NCI-H1092 treated with DMSO at 0.1 percent for 48 hours (cell line): Measurements from ENCODE around the gene FHIT.

Experiments used
- DNase-seq: peaks from one replicate; lab custom pipeline; 2025; lab: John Stamatoyannopoulos, UW

The FHIT gene

DNA sequence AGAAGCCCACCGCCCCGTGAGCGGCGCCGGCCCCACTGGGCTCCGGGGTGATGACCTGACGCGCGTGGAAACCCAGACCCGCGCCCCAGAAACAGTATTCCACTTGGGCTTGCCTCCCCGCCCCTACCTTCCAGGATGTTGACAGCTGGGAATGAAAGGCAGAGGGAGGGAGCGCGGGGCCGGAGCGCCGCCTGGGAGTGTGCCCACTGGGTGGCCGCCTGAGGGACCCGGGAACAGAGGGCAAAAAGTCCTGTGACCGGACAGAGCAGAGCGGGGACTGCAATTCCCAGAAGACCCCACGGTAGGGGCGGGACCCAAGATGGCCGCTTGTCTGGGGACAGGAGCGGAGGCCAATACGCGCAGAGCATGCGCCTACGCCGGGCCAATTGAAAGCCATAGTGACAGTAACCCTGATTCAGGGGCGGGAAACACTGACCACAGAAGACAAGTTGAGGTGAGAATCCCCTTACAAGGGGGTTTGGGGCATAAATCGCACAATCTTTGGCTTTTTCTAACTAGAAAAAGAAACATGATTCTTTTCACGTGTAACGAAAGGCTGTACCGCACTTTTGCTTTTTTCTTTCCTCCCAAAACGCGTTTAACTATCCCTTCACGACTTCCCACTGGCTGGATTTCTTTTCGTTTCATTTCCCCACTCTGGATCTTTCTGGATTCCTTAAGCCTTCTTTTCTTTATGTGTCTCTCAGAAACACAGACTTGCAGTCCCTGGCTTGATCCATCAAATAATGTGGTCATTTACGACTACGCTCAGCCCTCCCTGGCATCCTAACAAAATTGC lies at the start of gene FHIT:
FHIT (minus strand) TSS at position 279 of the 799 bp plus-strand sequence.
- DNase-seq = peak; percentile 83

DNA sequence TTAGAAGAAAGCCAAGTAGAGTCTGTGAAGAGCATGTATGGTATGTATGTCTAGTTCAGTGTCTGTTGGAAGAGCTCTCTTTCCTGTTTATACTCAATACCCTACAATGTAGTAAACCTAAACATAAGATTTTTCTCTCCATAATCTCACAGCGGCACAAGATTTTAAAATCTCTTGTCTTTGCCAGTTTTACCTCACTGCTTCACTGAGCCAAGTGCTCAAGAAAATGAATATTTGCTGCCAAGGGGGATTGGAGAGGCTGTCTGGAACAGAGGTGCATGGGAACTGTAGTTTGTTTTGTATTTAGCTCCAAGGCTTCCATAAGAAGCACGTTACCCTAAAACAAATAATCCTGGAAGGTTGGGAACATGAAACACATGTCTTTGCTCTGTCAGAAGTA lies 49.5 kb upstream of the FHIT start:
- no peak for DNase-seq

DNA sequence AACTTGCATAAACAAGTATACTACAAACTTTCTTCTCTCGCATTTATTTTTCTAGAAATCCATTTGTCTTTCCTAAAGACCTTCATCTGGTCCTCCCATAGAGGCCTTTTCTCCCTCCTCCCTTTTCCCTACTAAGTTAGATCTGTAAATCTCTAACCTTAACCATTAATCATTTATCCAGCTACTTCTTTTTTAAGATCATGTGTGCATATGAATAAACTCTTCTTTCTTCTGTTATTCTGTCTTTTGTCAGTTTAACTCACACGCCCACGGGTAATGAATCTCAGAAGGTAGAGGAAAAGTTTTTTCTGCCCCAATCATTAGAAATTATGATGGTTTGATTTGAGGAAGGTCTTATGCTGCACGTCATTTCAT lies 48.7 kb upstream of the FHIT start:
- DNase-seq = no peak

DNA sequence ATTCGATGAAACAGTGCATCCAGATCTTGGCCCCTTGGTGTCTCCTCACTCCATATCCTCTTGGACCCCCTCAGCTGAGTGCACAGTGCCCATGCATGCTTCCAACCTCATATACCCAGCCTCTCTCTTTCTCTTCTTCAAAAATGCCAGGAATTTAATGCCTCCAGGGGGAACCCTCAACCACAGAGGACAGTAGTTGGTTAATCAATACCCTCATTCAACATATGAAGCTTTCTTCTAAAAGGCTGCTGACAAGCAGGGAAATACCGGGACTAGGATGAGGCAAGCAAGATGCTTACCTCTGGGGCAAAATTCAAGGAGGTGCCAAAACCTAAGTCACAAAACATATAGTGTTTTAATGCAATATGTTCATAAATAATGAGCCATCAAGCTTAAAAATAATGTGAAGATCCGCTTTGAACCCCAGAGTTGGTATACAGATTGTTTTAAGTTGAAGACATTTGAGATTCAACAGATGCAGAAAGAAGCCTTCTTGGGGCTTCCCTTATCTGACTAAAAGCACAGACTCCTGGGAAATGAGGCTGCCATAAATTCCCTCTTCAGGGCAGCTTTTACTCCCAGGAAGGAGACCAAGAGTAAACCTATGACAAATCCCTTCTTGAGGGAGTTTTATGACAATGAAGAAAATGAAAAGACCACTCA lies 48.2 kb upstream of the FHIT start:
- DNase-seq = no peak

DNA sequence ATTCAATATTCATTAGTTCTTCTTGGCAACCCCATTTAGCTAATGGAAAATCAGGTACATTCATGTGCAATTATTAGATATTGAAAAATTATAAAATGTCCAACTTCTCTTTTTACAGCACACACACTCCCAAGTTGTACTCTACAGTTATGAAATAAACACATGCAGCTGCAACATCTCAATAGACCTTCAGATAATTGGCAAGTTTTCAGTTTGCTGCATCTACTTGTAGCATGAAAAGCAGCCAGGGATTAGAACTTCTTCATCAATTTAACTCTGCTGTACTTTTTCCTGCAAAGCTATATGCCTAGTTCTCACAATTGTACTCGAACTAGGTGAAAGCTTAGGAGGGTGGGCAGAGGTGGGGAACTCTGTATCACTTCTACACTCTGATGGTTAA lies 46.6 kb upstream of the FHIT start:
- DNase-seq = no peak

DNA sequence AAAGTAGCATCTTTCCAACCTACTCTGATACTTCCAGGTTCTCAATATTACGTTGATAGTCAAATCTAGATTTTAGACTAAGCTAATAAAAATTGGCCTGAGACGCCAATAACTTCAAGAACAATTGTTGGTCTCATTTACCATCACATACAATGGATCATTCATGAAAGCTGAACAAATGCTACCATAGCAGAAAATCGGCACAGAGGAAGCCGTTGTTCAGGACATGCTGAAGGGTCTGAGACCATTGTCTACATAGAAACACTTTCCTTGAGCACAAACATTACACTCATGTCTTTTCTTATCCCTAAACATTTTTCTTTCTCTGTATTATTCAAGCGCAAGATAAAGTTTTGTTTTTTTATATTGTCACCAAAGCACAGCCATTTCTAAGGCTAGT lies 37.2 kb upstream of the FHIT start:
- DNase-seq = no peak

DNA sequence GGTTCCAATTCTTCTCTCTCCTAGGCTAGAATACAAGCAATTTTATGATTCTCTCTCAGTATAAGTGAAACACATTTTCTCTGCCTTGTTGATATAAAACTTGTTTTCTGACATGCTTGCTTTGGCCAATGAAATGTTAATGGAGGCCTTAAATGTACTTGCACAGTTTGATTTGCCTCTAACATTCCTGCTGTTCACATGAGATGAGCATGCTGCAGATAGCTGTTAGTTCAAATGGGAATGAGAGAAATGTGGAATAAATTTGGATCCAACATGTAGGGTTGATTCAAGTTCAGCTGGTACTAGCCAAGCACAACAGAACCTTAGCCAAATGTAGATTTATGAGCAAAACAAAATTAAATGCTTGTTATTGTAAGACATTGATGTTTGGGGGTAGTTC lies 32.6 kb upstream of the FHIT start:
- no peak for DNase-seq

DNA sequence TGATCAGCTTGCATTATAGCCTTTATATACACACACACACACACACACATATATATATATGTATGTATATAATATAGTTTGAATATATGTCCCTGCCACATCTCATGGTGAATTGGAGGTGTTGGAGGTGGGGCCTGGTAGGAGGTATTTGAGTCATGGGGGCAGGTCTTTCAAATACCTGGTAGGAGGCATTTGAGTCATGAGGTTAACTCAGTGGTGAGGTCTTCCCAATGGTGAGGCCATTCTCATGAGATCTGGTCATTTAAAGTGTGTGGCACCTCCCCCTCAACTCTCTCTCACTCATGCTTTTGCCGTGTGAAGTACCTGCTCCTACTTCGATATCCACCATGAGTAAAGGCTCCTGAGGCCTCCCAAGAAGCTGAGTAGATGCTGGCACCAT lies 27.5 kb upstream of the FHIT start:
- no peak for DNase-seq

DNA sequence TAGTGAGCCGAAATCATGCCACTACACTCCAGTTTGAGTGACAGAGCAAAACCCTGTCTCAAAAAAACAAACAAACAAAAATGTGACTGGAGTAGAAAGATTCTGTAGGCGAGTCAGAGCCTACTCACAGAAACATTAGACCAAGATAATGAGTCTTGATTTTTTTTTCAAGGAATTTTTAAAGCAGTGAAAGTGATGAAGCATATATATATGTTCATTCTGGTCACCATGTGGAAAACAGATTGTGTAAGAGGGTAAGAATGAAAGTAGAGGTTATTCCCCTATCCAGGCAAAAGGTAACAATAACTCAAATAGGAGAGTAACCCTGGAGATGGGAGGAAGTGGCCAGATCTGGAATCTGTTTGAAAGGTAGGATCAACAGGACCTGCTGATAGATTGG lies 26.2 kb upstream of the FHIT start:
- DNase-seq = no peak

DNA sequence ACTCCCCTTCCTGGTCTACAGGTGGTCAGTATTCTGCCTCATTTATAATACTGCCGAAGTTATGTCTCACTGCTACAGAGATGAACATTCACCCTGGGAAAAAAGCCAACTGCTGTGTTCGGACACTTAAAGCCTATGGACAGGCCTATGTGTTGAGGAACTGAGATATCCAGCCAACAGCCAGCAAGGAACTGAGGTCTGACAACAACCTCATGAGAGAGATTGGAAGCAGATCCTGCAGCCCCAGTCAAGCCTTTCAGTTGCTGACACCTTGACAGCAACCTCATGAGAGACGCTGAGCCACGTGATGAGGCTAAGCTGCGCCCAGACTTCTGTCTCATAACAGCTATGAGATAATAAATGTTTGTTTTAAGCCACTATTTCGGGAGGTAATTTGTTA lies 18.2 kb upstream of the FHIT start:
- no peak for DNase-seq

DNA sequence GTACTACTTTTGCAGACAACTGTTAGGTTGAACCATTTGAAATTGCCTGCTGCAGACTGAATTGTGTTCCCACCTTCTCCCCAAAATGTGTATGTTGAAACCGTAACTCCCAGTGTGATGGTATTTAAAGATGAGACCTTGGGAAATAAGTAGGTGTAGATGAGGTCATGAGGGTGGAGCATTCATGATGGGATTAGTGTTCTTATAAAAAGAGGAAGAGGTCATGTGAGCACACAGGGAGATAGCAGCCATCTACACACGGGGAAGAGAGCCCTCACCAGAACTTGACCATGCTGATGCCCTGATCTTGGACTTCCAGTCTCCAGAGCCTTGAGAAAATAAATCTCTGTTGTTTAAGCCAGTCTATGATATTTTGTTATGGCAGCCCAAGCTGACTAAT lies 17.4 kb upstream of the FHIT start:
- DNase-seq = no peak

DNA sequence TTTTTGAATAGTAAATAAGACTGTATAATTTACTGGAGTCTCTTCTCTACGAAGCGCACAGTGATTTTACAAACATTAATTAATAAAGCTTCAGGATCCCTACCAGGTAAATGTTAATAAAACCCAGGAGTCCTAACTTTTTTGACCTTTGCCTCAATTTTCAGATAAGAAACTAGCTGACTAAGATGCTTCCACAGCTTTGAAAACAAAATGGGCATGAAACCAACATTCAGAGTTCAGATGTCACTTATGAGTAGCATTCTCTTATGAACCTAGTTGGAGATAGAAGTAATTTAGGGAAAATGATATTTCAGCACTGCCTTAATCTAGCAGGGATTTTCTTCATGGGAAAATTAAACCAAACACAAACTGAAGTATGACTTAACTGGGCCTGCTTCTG lies 13.0 kb upstream of the FHIT start:
- DNase-seq = no peak

DNA sequence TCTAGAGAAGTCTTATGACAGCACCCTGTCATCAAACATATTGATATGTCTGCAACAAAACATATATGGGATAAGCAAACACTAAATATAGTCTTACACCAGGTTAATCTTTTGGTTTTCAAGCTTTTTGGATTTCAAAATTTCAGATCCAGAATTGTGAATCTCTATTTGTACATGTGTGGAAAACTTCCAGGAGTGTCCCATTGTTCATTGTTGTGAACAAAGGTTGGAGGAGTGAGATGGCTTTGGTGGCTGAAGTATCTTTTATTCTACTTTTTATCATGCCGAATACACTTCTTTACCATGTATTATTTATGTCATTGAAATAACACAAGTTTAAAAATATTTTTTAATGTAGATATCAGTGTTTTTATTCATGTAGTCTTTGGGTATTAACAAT lies 5.9 kb upstream of the FHIT start:
- DNase-seq = no peak

DNA sequence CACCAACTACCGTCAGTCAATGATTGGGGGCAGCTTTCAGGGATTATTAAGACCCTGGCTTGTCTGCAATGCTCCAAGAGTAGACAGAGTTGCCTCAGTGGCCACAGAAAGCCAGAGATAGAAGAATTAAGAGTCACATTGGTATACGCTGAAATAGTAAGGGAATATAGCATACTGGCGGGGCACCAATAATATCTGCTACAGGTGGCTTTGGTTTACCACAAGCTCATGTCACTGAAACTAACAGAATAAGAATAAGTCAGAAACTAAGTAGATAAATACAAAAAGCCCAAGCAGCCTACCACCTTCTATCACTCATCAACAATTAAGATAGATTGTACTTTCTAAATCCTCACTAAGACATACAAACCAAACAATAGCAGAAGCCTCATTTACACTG lies 2.5 kb upstream of the FHIT start:
- no peak for DNase-seq

DNA sequence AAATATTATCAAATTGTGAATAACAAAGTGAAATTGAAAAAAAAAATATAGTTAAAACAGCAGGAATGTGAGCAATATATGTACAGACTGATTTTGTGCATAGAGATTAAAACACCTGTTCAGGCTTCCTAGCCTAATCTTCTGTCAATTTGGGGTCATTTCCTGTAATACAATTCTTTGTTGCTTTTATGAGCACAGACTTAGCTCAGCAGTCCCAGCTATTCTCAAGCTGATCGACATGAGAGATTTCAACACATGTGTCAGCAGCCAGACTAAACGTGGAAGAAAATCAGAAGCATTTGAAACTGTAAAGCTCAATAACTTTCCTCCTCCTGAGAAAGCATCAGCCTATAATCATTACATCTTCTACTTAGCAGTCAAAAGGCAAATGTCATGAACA lies 1.6 kb upstream of the FHIT start:
- DNase-seq = no peak

DNA sequence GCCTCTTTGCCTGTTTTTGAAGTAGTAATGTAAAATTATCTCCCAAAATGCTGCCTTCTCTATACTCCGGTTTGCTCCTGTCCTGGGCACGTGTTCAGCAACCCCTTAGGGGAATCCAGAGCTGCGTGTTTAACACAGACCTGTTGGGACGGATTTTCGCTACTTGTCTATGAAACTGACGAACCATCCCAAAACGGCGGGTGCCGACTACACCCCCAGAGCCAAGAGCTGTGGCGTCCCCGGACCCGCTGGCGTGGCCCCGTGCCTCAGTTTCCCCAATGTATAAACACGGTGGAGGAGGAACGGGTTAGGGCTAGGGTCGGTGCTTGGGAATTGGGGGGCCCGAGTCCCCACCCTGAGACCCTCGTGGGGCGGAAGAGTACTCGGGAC lies 473 bp downstream of the FHIT start:
- no peak for DNase-seq

DNA sequence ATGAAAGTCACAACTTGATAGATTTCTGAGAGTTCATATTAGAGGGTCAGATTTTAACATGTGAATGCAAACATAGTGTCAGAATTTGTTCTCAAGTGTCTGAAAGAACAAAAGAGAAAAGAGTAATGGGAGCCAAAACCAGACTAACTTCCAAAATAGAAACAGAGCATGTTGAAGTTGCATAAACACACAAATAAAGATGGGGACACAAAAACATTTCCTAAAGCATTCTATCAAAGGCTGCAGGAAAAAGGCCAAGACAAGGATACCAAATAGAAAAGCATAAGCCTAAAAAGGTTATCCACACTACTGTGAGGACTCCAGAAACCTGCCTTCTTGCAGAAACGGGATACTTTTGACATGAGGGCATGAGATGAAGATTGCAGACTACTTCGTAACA lies 2.8 kb downstream of the FHIT start:
- no peak for DNase-seq

DNA sequence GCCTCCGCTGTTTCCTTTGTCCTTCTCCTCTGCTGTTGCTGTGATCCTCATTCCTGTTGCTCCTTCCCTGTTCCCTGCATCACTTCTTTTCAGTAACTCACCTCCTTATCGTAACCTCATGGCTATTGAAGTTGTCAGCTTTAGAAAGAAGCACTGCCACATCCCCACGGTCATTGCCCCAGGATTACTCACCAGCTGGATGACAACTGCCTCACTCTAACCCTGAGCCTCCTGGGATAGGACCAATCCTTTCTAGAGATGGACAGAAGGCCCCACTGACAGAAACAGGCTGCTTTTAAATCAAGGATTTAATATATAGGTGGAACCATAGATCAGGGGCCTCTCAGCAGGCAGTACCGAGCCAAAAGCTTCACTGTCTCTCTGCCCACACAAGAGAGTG lies 4.1 kb downstream of the FHIT start:
- no peak for DNase-seq

DNA sequence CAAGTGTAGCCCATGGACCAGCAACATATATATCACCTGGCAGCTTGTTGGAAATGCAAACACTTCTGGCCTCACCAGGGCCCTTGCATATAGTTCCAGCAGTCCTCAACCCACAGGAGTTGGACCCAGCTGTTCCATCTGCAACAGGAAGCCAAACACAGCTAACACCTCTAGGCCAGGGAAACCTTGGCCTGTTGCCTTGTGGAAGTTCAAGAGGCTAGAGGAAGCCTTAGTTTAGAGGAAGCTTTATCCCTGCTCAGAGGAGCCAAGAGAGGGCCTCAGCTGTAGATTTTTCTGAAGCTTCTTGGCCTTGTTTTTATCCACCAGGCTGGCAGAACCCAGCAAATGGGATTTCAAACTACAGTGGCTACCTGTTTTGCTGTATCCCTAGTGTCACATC lies 11.4 kb downstream of the FHIT start:
- DNase-seq = peak; percentile 54

DNA sequence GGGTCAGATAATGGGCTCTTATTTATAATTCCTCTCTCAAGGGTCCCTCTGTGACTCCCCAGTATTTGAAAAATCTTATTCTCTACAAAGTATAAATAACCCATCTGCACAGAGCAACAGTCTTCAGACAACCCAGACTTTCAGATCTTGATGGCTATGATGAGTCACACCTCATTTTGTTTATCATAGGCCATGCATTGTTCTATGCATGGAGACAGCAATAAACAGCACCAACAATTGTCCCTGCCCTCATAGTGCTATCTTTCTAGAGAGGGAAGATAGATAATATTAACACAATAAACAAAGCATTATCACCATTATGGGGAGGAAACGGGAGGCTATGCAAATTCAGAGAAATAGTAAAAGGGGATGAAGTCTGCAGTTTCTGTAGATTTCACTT lies 13.4 kb downstream of the FHIT start:
- DNase-seq = no peak

DNA sequence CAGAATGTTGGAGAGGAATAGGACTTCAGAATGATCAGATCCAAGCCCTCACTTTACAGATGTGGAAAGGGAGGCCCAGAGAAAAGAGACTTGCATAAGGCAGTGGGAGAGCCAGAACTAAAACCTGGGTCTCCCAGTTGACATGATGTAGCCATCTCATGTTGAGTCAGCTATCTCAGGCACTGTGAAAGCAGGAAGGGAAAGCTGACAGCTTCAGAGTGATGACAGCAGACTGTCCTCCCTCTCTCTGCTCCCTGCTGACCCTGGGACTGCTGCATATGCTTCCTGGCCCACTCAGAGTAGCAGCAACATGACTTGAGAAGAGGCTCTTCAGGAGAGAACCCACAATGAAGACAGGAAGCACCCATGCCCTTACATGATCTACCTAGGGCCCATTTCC lies 14.7 kb downstream of the FHIT start:
- no peak for DNase-seq

DNA sequence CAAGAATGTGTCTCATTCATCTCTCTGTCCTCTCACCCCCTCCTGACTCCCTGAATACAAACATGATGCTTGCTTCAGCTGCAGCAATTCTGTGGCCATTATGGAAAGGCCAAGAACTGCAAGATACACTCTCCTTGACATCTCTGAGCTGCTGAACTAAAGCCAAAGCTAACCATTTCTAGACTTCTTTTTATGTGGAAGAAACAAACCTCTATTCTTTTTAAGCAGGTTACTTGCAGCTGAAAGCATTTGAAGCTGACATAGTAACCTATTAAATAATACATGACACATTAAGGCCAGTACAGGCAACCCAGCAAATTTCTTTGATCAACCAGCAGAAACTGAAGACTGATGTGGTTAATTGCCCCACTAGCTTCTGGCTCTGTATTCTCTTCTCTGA lies 17.5 kb downstream of the FHIT start:
- DNase-seq = no peak

DNA sequence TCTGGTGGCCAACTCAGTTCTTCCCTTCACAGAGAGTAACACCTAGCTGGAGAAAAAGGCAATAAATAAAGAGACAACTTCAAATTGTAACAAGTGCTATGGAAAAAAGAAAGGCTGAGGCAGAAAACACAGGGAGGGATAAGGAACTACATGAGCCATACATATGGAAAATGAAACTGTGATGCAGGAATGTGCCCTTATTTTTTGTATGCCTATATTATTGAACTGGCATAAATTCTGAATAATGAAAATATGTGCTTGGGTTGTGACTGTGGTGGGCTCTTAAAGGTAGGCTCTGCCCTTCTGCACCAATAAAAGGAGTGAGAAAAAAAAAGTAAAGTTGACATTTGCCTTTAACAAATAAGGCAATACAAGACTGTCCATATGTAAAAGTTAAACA lies 19.6 kb downstream of the FHIT start:
- no peak for DNase-seq

DNA sequence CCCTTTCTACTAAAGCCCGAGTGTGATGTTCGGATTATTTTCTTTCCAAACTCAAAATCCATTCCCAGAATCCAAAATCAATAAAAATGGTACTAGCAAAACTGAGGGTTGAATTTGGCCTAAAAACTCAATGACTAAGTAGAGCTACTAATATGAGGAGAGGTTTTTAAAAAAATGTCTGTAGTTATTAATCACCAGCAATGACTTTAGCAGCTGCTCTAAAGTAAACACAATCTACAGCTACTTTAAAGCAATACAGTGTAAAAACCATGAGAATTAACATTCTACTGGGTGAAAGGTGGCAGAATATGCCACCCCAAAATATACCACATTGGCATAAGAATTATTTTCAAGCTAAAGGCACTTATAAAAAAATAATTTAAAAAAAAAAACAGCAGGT lies 23.5 kb downstream of the FHIT start:
- no peak for DNase-seq
